HEK293 (cell line): ENCODE results near the gene FZR1.

Source experiments
- CTCF ChIA-PET: fragments of 350-600 bp; formaldehyde crosslinking; extraction: SDS; loops from one replicate; lab custom pipeline; 2021; ENCODE audit warnings: antibody characterized with exemption; lab: Yijun Ruan, JAX
- POLR2A ChIA-PET: fragments of 300-600 bp; formaldehyde crosslinking; extraction: SDS; loops from one replicate; lab custom pipeline; 2020; ENCODE audit warnings: antibody characterized with exemption, inconsistent platforms; lab: Yijun Ruan, JAX
- H3K27ac ChIP-seq: fragments of 200-500 bp; sonication (Bioruptor generic); 2 replicates; pipeline ENCODE4 v1.5.1; 2014; ENCODE audit warnings: low read depth, low read length, control low read depth, inconsistent platforms; ENCODE audit errors: extremely low read depth
- H3K36me3 ChIP-seq, 2 experiments: fragments of 200-500 bp in 1 of 2; sonication (Bioruptor generic) in 1 of 2; 1 replicate in 1 of 2; 2 replicates in 1 of 2; pipeline ENCODE4 v1.5.1; 2014 to 2017; ENCODE audit warnings: inconsistent platforms in 2 of 2, low read length in 2 of 2; ENCODE audit not compliant: control insufficient read depth in 2 of 2, insufficient read depth in 1 of 2
- H3K4me1 ChIP-seq: fragments of 200-500 bp; sonication (Bioruptor generic); 2 replicates; pipeline ENCODE4 v1.5.1; 2014; ENCODE audit warnings: mild to moderate bottlenecking, low read length, inconsistent platforms; ENCODE audit not compliant: control insufficient read depth, insufficient read depth
- H3K4me3 ChIP-seq: 2 replicates; pipeline ENCODE4 v1.5.1; 2011; ENCODE audit warnings: low read depth, mild to moderate bottlenecking, control low read depth, low read length, moderate library complexity
- H3K9me3 ChIP-seq: fragments of 200-500 bp; sonication (Bioruptor generic); 2 replicates; pipeline ENCODE4 v1.5.1; 2014; ENCODE audit warnings: low read depth, low read length, inconsistent platforms; ENCODE audit not compliant: control insufficient read depth, insufficient read depth
- KLF7 ChIP-seq: fragments of 450-650 bp; formaldehyde crosslinking; IDR thresholded peaks from 2 replicates; pipeline ENCODE4 v1.5.1; 2016; ENCODE audit warnings: missing biosample characterization, missing genetic modification characterization, borderline replicate concordance
- KLF9 ChIP-seq: fragments of 450-650 bp; formaldehyde crosslinking; IDR thresholded peaks from 2 replicates; pipeline ENCODE4 v1.5.1; 2016; ENCODE audit warnings: missing biosample characterization, missing genetic modification characterization, low read depth
- ZIC2 ChIP-seq: fragments of 450-650 bp; formaldehyde crosslinking; IDR thresholded peaks from 2 replicates; pipeline ENCODE4 v1.5.1; 2016; ENCODE audit warnings: missing biosample characterization, missing genetic modification characterization
- ZNF404 ChIP-seq: fragments of 450-650 bp; formaldehyde crosslinking; IDR thresholded peaks from 2 replicates; pipeline ENCODE4 v1.5.1; 2017; ENCODE audit warnings: missing biosample characterization, missing genetic modification characterization
- ZNF518A ChIP-seq: fragments of 450-650 bp; formaldehyde crosslinking; conservative IDR thresholded peaks from 2 replicates; pipeline ENCODE4 v1.5.1; 2016; ENCODE audit warnings: low read depth, missing biosample characterization, missing genetic modification characterization
- ZNF645 ChIP-seq: fragments of 450-650 bp; formaldehyde crosslinking; IDR thresholded peaks from 2 replicates; pipeline ENCODE4; 2016; ENCODE audit warnings: missing biosample characterization, missing genetic modification characterization
- ZNF654 ChIP-seq: fragments of 450-650 bp; formaldehyde crosslinking; IDR thresholded peaks from 2 replicates; pipeline ENCODE4 v1.5.1; 2016; ENCODE audit warnings: low read depth, missing biosample characterization, missing genetic modification characterization
- ZNF670 ChIP-seq: fragments of 450-650 bp; formaldehyde crosslinking; IDR thresholded peaks from 2 replicates; pipeline ENCODE4 v1.5.1; 2016; ENCODE audit warnings: missing biosample characterization, missing genetic modification characterization, low read depth
- ZNF692 ChIP-seq: fragments of 450-650 bp; formaldehyde crosslinking; IDR thresholded peaks from 2 replicates; pipeline ENCODE4 v1.5.1; 2016; ENCODE audit warnings: missing biosample characterization, missing genetic modification characterization
- TF ChIP-seq, protein P1 (sequence below): fragments of 450-650 bp; formaldehyde crosslinking; IDR thresholded peaks from 2 replicates; pipeline ENCODE4 v1.5.1; 2017; ENCODE audit warnings: missing biosample characterization, mild to moderate bottlenecking, missing genetic modification characterization, moderate library complexity

The FZR1 gene

GRCh38 chr19:3522421-3523360, 16.6 kb downstream of the FZR1 start (continued):
- TF ChIP-seq ZNF518A: no peak

GRCh38 chr19:3523361-3524077, 17.4 kb downstream of the FZR1 start:
- no peak for TF ChIP-seq KLF9 (tag by site-specific recombination)
- no peak for TF ChIP-seq ZNF654 (tag by site-specific recombination)
- TF ChIP-seq ZIC2 (tag by site-specific recombination): no peak
- TF ChIP-seq ZNF404 (tag by site-specific recombination): no peak
- no peak for TF ChIP-seq KLF7 (tag by site-specific recombination)
- no peak for TF ChIP-seq ZNF670 (tag by site-specific recombination)
- TF ChIP-seq, protein P1, sequence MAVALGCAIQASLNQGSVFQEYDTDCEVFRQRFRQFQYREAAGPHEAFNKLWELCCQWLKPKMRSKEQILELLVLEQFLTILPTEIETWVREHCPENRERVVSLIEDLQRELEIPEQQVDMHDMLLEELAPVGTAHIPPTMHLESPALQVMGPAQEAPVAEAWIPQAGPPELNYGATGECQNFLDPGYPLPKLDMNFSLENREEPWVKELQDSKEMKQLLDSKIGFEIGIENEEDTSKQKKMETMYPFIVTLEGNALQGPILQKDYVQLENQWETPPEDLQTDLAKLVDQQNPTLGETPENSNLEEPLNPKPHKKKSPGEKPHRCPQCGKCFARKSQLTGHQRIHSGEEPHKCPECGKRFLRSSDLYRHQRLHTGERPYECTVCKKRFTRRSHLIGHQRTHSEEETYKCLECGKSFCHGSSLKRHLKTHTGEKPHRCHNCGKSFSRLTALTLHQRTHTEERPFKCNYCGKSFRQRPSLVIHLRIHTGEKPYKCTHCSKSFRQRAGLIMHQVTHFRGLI: no peak
- no peak for TF ChIP-seq ZNF692 (tag by site-specific recombination)
- TF ChIP-seq ZNF645: no peak
- H3K36me3 ChIP-seq: peaks cover 0 to 92% of the 10 kb centered on the region in 2 experiments; a peak in 2 of 3 replicates
- POLR2A ChIA-PET: no interaction called here

More at GRCh38 chr19:3523361-3524077, 17.4 kb downstream of the FZR1 start:
- Histone ChIP-seq H3K4me3 (no peak overlapping the region), H3K4me1 (no peaks in the 10 kb centered on the region), H3K27ac (no peak overlapping the region), H3K9me3 (no peaks in the 10 kb centered on the region)
- CTCF ChIA-PET: no interaction called here
